Stimulated activated CD4-positive, alpha-beta T cell treated with anti-CD3 and anti-CD28 coated beads, Interleukin-4, amount 100 ng/mL, for 48 hours (primary cell): ENCODE data around the gene MAGEA12.
"Not testable (repeated sequence)": the region's sequence is repeated elsewhere in the genome, so short reads cannot be mapped to it uniquely, and the experiment has no call there.

ENCODE experiments used
- DNase-seq, 2 donors: peaks; one replicate each; pipeline ENCODE4 v3.0.0-alpha.2; 2020; ENCODE audit warnings: low read depth in 2 of 2

The MAGEA12 gene, protein sequence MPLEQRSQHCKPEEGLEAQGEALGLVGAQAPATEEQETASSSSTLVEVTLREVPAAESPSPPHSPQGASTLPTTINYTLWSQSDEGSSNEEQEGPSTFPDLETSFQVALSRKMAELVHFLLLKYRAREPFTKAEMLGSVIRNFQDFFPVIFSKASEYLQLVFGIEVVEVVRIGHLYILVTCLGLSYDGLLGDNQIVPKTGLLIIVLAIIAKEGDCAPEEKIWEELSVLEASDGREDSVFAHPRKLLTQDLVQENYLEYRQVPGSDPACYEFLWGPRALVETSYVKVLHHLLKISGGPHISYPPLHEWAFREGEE

GRCh38 chrX:152733261-152733975, at the start of gene MAGEA12, which contains the start of gene CSAG1:
MAGEA12 (plus strand) TSS chrX:152733757; CDS start chrX:152736162, 2,405 bp downstream.
CSAG1 (minus strand) TSS chrX:152733721; CDS start chrX:152732460, 1,261 bp downstream.
- DNase-seq = no peak

GRCh38 chrX:152697952-152698931, 35.3 kb upstream of the MAGEA12 start, which contains the start of gene MAGEA3:
MAGEA3 (plus strand) TSS chrX:152698794; CDS start chrX:152700833, 2,039 bp downstream.
- not testable (repeated sequence) for DNase-seq

DNA sequence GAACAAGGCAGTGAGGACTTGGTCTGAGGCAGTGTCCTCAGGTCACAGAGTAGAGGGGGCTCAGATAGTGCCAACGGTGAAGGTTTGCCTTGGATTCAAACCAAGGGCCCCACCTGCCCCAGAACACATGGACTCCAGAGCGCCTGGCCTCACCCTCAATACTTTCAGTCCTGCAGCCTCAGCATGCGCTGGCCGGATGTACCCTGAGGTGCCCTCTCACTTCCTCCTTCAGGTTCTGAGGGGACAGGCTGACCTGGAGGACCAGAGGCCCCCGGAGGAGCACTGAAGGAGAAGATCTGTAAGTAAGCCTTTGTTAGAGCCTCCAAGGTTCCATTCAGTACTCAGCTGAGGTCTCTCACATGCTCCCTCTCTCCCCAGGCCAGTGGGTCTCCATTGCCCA, 33.2 kb upstream of the MAGEA12 start:
- not testable (repeated sequence) for DNase-seq

DNA sequence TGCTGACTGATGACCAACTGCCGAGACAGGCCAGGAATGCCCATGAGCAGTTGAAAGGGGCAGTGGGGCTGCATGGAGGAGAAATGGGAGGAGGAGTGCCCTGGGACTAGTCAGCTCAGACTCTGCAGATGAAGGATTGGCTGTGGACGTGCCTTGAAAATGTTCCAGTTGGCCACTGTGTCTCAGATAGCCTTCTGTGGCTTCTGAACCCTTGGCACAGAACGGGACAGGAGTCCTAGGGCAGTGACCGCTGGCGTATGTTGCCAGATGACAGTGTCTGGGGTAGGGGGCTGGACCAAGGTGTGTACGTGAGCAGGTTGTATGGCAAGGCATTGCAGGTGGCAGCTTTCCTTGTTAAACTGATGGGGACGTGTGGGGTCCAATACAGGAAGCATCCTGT, 27.1 kb upstream of the MAGEA12 start:
- not testable (repeated sequence) for DNase-seq

- DNase-seq = not testable (repeated sequence)
Observed at GRCh38 chrX:152709173-152709572, 24.4 kb upstream of the MAGEA12 start, which contains the start of gene CSAG2. CSAG2 (minus strand) TSS chrX:152709273; CDS start chrX:152709112, 161 bp downstream.

GRCh38 chrX:152713195-152713594, 20.4 kb upstream of the MAGEA12 start:
- DNase-seq = not testable (repeated sequence)

DNA sequence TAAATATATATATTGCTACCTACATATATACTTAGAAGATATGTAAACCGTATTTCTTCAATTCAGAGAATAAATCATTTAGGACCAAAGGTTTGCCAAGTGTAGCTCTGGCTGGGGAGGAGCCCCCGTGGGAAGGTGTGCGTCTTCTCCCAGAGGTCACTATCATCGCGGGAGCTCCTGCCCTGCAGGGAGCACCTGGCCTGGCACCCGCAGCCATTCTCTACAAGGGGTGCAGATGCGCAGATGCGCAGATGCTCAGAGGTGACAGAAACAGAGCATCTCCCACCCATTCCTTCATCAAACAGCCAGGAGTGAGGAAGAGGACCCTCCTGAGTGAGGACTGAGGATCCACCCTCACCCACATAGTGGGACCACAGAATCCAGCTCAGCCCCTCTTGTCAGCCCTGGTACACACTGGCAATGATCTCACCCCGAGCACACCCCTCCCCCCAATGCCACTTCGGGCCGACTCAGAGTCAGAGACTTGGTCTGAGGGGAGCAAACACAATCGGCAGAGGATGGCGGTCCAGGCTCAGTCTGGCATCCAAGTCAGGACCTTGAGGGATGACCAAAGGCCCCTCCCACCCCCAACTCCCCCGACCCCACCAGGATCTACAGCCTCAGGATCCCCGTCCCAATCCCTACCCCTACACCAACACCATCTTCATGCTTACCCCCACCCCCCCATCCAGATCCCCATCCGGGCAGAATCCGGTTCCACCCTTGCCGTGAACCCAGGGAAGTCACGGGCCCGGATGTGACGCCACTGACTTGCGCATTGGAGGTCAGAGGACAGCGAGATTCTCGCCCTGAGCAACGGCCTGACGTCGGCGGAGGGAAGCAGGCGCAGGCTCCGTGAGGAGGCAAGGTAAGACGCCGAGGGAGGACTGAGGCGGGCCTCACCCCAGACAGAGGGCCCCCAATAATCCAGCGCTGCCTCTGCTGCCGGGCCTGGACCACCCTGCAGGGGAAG, 19.5 kb upstream of the MAGEA12 start, which contains the start of gene MAGEA2B:
TSS of gene MAGEA2B (plus strand) at position 814 of the 973 bp plus-strand sequence. CDS start 2,479 bp downstream, outside the sequence.
- DNase-seq = not testable (repeated sequence)

DNA sequence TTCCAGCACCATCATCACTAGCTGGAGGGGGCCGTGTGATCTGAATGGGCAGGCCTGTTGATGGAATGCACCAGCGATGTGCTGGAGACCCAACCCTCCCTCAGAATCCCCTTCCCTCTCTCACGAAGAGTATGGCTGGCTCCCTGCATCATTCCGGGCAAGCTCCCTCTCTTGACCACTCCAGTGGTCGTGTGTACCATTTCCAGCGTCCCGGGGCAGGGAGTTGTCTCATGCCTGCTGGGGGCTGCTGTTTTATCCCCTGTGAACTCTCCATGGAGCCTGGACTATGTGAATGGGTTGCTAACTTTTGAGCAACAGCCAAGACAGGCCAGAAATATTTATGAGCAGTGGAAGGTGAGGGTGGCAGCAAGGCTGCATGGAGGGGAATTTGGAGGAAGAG, 8.1 kb upstream of the MAGEA12 start:
- no peak for DNase-seq

DNA sequence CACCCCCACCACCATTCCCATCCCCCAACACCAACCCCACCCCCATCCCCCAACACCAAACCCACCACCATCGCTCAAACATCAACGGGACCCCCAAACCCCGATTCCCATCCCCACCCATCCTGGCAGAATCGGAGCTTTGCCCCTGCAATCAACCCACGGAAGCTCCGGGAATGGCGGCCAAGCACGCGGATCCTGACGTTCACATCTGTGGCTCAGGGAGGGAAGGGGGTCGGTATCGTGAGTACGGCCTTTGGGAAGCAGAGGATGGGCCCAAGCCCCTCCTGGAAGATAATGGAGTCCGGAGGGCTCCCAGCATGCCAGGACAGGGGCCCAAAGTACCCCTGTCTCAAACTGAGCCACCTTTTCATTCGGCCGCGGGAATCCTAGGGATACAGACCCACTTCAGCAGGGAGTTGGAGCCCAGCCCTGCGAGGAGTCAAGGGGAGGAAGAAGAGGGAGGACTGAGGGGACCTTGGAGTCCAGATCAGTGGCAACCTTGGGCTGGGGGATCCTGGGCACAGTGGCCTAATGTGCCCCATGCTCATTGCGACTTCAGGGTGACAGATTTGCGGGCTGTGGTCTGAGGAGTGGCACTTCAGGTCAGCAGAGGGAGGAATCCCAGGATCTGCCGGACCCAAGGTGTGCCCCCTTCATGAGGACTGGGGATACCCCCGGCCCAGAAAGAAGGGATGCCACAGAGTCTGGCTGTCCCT, 744 bp downstream of the MAGEA12 start:
- DNase-seq = not testable (repeated sequence)

GRCh38 chrX:152735101-152735500, 1.5 kb downstream of the MAGEA12 start:
- no peak for DNase-seq

DNA sequence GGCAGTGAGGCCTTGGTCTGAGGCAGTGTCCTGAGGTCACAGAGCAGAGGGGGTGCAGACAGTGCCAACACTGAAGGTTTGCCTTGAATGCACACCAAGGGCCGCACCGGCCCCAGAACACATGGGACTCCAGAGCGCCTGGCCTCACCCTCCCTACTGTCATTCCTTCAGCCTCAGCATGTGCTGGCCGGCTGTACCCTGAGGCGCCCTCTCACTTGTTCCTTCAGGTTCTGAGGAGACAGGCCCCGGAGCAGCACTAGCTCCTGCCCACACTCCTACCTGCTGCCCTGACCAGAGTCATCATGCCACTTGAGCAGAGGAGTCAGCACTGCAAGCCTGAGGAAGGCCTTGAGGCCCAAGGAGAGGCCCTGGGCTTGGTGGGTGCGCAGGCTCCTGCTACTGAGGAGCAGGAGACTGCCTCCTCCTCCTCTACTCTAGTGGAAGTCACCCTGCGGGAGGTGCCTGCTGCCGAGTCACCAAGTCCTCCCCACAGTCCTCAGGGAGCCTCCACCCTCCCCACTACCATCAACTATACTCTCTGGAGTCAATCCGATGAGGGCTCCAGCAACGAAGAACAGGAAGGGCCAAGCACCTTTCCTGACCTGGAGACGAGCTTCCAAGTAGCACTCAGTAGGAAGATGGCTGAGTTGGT, 2.4 kb downstream of the MAGEA12 start:
- no peak for DNase-seq

GRCh38 chrX:152736528-152736927, 3.0 kb downstream of the MAGEA12 start:
- not testable (repeated sequence) for DNase-seq

DNA sequence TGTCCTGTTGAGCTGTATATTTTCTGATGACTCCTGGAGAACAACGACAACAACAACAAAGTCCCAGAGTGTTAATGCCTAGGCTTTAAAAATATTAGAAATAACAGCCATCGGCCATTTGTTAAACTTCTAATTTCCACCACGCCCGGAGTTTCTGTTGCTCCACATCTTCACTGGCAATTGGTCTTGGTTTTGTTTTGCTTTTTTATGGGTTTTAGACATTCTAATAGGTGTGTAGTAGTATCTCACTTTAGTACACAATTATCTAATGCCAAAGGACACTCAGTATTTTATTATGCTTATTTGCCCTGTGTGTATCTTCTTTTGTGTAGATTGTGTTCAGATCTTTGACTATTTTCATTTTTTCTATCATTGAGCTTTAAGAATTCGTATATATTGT, 5.0 kb downstream of the MAGEA12 start:
- no peak for DNase-seq

DNA sequence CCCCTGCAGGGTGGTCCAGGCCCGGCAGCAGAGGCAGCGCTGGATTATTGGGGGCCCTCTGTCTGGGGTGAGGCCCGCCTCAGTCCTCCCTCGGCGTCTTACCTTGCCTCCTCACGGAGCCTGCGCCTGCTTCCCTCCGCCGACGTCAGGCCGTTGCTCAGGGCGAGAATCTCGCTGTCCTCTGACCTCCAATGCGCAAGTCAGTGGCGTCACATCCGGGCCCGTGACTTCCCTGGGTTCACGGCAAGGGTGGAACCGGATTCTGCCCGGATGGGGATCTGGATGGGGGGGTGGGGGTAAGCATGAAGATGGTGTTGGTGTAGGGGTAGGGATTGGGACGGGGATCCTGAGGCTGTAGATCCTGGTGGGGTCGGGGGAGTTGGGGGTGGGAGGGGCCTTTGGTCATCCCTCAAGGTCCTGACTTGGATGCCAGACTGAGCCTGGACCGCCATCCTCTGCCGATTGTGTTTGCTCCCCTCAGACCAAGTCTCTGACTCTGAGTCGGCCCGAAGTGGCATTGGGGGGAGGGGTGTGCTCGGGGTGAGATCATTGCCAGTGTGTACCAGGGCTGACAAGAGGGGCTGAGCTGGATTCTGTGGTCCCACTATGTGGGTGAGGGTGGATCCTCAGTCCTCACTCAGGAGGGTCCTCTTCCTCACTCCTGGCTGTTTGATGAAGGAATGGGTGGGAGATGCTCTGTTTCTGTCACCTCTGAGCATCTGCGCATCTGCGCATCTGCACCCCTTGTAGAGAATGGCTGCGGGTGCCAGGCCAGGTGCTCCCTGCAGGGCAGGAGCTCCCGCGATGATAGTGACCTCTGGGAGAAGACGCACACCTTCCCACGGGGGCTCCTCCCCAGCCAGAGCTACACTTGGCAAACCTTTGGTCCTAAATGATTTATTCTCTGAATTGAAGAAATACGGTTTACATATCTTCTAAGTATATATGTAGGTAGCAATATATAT, 20.4 kb downstream of the MAGEA12 start, which contains the start of gene MAGEA2:
TSS of gene MAGEA2 (minus strand) at position 157 of the 965 bp plus-strand sequence. CDS start 2,479 bp downstream, outside the sequence.
- DNase-seq = not testable (repeated sequence)

- not testable (repeated sequence) for DNase-seq
Observed at GRCh38 chrX:152754871-152755270, 21.3 kb downstream of the MAGEA12 start.

DNA sequence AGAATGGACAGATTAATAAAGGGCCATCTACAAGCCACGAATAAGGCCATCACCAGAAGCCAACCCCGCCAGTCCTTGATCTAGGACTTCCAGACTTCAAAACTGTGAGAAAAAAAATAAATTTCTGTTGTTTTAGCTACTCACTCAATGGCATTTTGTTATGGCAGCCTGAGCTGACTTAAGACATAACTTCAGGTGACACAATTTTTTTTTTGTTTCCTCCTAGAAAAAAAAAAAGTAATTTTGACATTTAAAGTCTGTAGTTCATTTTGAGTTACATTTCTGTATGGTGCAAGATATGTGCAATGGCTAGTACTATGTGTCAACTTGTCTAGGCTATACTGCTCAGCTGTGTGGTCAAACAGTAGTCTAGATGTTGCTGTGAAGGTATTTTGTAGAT, 25.4 kb downstream of the MAGEA12 start, which contains the start of gene CSAG3:
TSS of gene CSAG3 (plus strand) at position 301 of the 400 bp plus-strand sequence.
- not testable (repeated sequence) for DNase-seq

DNA sequence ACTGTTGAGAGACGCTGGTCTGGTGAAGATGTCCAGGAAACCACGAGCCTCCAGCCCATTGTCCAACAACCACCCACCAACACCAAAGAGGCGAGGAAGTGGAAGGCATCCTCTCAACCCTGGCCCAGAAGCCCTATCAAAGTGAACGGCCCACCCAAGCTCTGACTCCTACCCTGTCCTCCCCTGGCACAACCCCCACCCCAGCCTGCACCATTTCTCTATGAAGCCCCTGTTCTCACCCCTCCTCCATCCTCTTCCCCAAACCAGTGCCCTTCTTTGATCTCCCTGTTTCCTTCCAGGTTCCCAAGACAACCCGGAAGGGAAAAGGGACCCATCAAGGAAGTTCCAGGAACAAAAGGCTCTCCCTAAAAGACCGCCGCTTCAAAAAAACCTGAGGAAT, 26.0 kb downstream of the MAGEA12 start:
- DNase-seq = not testable (repeated sequence)
